ENCODE results near the gene MED12.

GRCh38 chrX:71178908-71179307, 60.5 kb downstream of the MED12 start:
- TF ChIP-seq CTCF (IDR thresholded peaks at IDR 0.05): peak; percentile 37 to 76 (median 68)
- TF ChIP-seq POLR2A (IDR thresholded peaks at IDR 0.05): no peak
